ENCODE measurements around the gene PTGDR2.

The PTGDR2 gene

DNA sequence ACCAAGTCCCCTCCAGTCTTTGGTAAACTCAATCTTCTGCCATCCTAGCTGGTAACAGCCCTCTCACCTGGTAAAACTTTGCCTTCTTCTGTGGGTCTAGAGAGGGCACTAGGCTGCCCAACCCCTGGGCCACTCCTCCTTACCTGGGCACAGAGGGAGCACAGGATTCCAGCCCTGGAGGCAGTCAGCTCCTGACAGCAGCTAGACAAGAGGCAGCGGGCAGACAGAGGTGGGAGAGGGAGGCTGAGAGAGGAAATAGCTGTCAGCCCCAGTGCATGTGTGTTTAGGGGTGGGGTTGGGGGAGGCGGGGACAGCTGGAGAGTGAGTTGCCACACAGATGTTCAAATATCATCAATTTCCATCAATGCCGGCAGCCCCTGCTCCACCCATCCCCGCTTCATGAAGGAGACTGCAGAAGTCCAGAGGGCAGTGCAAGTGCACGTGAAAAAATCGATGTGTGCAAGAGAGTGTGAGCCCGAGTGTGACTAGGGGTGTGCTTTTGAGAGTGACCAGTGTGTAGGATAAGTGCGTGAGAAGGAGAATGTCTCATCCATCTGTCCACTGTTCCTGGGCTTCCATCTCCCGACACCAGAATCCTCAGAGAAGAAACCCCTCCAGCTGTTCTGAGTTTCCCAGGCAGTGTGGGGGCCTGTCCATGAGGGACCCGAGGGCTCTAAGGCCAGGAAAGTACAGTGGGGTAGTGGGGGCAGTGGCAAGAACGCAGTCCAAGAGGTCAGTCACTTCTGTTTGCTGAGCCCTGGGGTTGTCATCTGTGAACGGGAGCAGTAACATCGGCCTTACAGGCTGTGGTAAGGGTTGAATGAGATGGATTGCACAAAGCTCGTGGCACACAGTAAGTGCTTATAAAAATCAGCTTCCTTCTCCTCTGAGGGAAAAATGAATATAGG is at the start of gene PTGDR2:
TSS of gene PTGDR2 (minus strand) at position 225 of the 908 bp plus-strand sequence. CDS start 2,228 bp downstream, outside the sequence.
- DNase-seq: no peak

DNA sequence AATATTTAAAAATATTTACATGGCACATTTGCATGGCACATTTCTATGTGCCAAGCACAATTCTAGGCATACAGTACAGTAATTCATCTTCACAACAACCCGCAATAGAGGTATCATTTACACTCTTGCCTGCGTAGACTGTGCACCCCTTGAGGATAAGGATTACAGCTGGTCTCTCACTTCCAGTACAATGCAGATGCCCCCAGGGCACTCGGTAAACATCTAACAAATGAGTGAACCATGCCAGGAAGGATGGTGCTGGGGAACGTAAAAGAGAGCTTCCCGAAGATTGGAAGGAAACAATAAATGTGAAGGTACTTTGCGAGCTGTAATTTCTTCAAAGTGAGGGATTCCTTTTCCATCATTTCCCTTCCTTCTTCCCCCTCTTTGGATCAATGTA is 49.3 kb upstream of the PTGDR2 start:
- no peak for DNase-seq

DNA sequence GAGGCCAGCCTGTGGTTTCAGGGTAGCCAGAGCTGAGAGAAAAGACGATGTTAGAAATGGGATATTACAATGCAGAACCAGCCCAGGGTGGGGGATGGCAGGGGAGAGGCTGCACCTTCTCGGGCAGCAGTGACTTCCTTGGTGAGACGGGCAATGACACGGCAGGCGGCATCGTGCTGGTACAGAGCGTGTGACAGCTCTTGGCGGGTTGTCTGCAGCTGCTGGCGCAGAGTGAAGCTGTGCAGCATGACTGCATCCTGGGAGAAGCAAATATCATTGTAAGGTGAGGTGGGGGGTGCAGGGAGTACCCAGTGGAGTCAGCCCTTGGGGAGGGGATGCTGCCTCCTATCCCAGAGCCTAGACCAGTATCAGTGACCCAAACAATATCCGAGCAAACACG is 46.9 kb upstream of the PTGDR2 start:
- DNase-seq: no peak

DNA sequence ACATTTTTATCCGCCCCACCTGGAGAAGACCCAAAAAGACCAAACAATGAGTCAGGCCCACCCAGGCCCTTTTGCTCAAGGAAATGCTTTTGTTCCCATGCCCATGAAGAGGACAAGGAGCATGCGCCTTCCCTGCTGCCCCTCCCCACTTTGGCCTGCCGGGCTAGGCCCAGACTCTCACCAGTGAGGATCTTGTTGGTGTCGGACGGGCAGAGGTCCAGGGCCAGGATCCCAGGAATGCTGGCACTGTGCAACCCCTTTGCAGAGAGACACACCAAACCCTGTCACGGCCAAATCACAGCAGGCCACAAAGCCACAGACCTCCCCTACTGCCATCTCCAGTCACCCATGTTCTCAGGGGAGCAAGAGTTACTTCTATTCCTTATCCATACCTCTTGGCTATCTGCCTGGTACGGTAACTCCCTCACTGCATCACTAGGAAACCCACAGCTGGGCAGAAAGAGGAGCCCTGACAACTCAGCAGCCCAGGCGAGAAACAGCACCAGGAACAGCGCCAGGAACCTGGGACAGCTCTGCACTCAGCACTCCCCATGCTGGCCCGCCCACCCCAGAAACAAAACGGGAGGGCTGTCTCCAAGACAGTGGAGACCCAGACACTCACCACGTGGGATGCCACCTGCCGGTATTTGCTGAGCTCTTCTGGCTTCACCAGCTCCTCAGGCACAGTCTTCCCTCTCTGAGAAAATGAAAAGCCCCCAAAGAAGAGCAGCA is 45.1 kb upstream of the PTGDR2 start:
- no peak for DNase-seq

DNA sequence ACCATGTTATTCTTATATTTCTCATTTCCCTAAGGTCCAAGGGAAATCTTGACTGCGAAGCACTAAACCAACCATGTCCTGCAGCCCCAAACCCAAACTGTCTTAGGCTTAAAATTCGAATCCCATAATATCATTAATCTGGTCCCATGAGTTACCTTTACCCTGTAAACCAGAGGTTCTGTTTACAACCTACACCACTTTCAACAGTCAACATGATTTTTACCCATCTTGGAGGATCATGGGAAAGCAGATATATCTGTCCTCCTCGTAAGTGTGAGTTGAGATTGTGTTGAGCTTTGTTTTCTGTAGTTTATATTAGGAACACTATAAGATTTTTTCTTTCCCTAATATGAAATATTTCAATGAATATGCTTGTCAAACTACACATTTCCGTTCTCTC is 44.2 kb upstream of the PTGDR2 start:
- DNase-seq: no peak

DNA sequence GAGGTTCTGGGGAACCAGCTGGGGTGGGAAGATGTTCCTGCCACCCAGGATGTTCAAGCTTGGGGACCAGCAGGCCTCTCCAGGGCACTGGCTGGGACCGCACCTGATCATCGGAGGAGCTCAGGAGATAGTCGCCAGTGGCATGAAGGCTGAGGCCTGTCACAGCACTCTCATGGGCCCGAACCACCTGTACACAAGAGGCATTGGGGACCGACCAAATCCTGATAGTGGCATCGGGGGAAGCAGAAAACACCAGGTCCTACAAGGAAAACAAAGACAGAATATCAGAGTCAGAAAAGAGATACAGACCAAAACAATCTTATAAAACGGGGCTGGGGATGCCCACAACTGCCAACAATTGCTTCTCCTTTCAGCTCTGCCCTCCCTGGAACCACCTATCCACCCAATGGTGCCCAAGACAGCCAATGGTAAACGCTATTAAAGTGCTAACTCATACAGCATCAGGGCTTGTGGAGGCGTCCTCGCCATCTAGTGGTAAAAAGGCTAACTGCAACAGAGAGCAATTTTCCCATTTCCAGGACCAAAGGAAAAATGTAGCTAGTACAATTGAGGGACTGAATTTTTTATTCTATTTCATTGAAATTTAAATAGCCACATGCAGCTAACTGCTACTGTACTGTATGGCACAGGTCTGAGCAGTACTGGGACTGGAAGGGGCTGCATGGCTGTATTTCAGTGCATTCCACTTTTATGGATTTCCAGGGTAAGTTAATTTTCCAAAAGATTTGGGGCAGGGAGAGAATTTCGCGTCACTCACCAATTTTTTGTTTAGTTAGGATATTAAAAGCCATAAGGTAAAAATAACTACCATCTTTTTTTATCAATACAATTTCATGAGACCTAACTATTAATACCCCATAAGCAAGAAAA is 43.5 kb upstream of the PTGDR2 start:
- DNase-seq: no peak

DNA sequence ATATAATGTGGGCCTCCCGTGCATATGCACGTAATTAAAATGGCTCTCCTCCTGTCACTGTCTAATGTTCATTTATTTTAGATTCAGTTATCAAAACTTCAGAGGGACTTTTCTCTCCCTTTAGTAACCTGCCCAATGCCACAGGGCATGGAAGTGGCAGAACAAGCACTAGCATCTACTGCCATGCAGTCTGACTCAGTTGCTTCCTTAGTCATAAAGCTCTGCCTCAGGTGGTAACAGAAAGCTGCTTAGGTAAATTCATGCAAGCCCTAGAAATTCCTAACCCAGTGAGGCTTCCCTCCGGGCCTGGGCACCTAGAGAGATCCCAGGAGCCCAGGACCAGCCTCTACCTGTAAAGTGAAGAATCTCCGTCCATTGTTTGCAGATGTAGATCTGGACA is 41.7 kb upstream of the PTGDR2 start:
- no peak for DNase-seq

DNA sequence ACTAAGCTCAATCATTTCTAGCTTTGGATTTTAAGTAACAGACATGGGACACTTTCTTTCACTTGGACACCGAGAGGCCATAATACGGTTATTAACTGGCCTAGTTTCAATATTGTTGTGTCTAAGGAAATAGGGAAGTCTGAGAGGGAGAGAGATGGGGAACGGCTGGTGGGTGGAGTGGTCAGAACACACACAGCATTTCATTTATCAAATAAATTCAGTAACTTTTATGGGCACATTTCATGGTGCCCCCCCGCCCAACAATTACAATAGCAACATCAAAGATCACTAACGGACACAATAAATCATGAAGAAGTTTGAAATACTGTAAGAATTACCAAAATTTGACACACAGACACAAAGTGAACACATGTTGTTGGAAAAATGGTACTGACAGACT is 39.9 kb upstream of the PTGDR2 start:
- no peak for DNase-seq

DNA sequence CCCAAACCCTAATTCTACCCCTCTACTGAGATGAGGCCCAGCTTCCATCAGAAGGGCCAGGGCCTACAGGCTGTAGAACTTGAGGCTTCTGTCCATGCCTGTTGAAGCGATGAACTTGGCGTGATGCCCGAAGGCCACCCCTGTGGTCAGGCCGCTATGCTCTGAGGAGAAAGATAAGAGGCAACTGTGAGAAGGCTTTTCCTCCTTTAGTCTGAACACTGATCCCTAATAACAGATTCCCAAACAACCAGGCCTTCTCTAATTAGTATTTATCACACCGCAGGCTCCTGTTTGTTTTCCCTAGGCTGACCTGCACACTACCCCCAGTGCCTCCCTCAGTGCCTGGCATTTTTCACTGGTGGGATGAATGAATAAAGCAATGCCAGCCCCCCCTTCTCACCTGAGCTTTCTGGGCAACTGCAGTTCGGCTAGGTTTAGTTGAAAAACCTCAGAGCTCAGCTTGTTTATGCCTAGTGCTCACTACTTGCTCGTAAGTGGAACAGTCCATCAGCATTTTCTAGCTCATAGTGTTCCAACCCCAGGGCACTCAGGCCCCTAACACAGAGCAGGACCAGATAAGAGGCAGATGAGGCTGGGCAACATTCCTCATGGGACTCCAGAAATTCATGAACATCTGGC is 35.5 kb upstream of the PTGDR2 start:
- no peak for DNase-seq

DNA sequence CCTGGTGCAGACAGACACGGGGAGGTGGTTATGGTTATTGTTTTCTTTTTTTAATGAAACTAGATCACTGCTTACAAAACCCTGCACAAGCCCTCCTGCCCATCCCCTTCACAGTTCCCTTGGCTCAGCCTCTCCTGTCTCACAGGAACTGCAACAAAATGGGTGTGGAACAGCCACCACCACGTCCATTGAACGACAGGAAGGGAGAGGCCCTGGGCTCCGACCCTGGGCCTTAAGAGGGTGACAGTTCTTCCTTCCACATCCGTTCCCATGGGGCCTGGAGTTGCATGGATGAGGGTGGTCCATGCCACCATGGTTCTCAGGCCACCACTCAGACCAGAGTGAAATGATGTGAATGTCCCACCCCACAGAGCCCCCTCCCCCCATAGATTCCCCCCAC is 34.9 kb upstream of the PTGDR2 start:
- DNase-seq: no peak

DNA sequence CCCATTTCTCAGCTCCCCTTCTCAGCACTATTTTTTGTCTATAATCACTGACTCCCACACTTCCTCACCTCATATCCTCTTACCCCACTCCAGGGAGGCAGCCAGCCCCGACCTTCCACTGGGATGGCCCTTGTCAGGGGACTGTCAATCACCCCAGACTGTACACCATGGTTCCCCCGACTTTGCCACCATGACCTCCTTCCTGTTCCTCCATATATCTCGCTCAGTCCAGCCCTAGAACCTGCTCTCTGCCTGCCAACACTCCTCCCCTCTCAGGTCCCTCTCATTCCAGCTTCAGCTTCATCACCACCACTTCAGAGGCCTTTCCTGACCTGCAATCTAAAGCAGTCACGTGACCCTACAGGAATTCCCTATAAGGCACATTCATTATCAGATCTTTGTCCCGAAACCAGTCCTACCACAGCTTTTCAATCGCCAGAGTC is 34.1 kb upstream of the PTGDR2 start:
- no peak for DNase-seq

DNA sequence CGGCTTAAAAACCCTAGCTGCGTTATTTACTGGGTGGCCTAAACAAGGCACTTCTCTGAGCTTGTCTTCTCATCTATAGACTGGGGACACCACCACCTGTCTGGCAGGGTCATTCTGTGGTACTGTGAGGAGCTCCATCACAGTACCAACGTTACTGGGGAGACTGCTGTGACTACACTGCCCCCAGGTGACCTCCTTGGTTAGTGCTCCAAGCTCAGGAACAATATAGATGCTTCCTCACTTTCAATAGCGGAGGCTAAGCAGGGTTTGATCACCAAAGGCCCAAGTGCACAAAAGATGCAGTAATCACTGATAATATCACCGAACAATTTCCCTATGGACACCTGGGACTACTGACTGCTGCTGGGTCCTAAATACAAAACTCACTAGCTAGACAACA is 31.8 kb upstream of the PTGDR2 start:
- DNase-seq: peak; percentile 12

DNA sequence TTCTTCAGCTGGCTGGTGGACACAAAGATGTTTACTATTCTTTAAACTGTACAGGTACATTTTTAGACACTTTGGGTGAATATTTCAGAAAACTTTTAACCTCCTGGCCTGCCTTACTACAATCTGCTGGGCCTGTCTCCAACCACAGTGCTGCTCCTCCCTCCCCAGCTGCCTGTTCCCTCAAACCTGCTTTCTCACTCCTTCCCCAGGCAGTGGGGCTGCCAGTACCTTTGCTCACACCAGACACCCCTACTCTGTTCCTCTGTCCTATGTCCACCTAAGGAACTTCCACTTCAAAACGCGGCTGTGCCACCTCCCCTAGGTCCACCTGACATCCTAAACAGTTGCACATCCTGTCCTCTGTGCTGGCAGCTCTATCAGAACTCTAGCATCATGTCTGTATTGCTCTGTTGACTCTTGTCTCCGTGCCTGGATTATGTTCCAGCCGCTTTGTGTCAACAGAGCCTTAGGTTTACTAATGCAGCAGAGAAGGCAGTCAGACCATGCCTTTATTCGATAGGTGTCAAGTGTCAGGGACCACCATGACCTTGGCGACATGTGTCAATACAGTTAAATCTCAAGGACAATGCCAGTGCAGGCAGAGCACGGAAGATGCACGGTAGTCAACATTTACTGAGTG is 25.0 kb upstream of the PTGDR2 start:
- DNase-seq: no peak

DNA sequence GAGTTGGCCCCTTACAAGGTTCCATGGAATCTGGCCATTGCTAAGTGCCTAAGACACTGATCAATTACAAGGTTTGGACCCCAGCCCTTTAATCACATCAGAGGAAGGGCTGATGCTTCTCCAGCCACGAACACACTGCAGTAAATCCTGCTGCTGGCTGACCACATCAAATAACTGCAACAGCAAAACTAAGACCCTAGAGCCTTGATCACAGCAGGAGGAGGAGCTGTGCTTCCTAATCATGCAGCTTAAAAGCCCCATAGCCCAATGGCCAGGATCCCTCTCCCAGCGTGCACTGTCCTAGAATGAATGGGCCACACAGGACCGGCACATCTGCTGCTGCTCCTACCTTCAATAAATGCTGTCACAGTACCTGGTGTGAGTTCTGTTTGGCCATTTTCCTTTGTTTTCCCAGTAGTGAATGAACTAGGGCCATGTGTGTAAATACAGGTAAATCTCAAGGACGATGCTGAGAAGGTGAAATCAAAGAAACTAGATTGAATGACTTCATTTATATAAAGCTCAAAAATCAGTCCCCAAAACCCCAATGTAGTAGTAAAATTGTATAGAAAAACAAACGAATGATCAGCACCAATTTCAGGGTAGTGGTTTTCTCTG is 24.3 kb upstream of the PTGDR2 start:
- DNase-seq: no peak

DNA sequence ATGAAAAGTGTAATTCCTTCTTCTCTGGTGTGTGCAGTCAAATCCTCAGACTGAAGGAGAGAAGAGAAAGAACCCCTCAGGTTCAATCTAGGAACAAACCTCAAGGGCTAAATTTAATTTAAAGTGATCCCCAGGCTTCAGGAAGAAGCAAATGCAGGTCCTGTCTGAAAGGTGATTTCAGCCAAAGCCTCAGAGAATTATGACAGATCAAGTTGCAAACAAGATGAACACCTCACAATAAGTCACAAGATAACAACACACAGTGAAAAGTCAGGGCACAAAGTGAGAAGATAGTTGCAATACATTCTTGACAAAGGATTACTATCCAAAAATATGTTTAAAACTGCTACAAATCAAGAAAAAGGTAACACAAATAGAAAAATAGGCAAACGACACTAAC is 23.4 kb upstream of the PTGDR2 start:
- DNase-seq: no peak

DNA sequence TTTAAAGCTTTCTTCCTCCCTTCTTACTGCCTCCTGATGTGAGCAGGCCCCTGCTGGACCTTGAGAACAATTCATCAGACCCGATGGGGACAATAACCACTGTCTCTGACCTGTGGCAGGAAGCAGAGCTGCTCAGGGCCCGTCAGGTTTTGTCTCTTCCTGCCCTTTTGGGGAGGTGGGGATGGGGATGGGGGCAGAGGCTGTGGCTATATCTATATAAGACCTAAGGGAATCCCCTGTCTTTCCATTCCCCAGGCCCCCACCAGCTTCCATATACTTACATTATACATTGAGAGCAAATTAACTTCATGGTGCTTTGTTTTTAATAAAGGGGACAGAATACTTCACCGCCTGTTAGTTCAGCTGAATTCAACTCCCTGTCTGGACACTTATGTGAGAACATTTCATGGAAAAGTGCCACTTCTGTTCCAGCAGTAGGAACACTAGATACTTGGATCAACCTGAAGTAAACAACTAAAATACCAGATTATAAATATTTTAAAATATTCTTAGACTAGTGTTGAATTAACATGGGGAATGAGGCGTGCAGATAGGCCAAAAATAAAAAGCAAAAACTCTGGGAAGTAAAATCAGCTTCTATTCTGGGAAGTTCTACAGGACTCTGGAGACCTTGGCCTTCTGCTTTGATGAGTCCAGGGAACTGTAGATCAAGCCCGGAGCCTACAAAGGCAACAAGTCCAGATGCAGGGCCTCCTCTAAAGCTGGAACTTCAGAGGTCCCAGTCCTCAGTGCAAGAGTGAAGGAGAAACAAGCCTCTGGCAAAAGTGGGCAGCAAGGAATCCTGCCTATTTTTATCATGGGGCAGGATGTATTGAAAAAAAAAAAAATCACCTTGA is 22.7 kb upstream of the PTGDR2 start:
- DNase-seq: no peak

DNA sequence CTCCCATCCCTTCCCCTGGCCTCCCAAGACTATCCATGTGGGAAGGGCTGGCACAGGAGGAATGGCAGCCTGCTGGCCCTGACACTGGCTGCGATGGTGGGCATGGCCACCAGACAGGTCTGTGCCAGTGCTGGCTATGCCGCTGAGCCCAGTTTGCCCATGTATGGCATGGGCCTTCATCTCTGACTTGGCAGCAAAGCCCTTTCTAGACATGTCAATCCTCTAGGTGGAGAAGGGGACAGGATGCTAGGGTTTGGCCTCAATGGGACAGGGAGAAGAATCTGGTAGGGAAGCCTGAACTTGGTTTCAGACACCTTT is 20.4 kb upstream of the PTGDR2 start:
- DNase-seq: no peak

DNA sequence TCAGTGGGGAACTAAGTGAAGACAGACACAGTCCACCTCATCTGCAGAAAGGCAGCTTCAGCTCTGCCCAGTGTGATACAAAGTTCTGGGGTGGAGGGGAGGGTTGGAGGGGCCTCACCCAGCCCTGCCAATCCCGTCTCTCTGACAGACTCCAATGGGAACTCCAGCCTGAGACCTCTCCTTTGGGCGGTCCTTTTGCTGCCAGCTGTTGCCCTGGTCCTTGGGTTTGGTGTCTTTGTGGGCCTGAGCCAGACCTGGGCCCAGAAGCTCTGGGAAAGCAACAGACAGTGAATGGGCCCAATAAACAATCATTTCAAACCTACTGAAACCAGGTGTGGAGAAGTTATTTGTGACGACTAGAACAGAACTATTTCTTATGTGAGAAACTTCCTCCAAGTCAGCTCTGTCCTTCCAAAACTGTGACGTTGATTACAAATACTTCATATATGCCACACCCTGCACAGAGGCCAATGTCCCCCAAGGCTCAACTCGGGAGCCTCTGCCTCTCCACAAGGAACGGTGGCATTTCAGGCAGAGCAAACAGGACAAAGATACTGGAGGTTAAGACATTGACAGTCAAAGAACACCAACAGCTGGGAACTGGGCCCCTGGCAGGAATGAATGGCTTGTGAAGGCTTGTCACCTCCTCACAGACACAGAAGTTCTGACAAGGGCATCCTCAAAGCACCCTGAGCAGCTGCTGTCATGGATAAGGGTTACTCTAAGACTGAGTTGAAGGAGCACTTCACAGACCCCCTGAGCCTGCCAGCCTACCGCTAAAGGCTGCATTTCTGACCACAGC is 19.8 kb upstream of the PTGDR2 start:
- no peak for DNase-seq

DNA sequence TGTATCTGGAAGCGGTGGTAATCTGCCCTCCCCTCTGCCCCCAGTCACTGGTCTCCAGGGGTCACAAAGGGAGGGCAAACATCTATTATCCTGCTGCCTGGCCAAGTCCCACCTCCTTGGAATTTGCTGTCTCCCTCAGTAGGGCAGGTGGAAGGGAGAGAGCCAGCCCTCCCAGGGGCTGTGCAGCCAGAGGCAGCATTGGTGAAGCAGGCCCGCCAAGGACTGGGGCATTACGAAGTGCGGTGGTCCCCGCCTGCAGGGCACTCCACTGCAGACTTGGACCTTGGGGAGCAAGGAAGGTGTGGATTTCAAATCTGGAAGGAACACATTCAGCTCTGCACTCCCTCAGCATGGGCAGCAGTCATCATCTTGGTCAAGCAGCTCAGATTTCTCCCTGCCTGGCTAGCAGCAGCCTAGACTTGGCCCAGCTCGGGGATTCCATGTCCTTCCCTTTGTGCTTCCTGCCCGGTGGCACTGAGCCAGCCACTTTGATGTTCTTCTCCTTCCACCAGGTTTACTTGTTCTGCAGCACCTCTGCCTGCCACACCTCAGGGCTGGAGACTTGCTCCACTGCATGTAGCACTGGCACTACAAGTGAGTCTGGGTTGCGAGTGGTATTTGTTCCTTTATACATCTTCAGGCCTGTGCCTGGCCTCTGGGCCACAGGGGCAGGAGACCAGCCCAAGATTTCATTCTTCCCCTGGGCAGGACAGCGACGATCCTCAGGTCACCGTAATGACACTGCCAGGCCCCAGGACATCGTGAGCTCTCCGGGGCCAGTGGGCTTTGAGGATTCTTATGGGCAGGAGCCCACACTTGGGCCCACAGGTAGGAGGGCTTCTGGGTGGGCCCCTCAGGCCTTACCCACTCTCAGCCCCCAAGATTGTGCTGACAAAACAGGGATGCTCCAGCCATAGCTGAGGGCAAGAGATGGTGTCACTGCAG is 18.9 kb upstream of the PTGDR2 start:
- DNase-seq: no peak
